Erythroblast (primary cell): ENCODE data around the gene SH3TC2.

ENCODE experiments used
- GATA1 ChIP-seq: IDR thresholded peaks from 2 replicates; pipeline ENCODE4 v1.6.1; 2011; ENCODE audit warnings: low read depth, mild to moderate bottlenecking, control low read depth, low read length, moderate library complexity
- POLR2A ChIP-seq: IDR thresholded peaks from 2 replicates; pipeline ENCODE4 v1.6.1; 2011; ENCODE audit warnings: mild to moderate bottlenecking, low read length

DNA sequence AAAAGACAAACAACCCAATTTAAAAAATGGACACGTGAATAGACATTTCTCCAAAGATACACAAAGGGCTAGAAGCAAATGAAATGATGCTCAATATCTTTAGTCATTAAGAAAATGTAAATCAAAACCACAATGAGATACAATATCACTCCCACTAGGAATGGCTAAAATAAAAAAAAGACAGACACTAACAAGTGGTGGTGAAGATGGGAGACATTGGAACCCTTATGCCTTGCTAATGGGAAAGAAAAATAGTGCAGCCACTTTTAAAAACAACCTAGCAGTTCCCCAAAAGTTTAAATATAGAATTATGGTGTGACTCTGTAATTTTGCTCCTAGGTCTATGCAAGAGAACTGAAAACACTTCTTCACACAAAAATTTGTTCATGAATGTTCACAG is 40.7 kb downstream of the SH3TC2 start:
- no peak for TF ChIP-seq POLR2A
- TF ChIP-seq GATA1: no peak
